B cell (primary cell): ENCODE results near the gene SLCO1A2. TPM values are rescaled to one million over a fixed set of nuclear protein-coding genes. Genes with fewer than 3 reads are reported as not detected.

ENCODE experiments used
- ATAC-seq: fragments of 200-7000 bp; cut with Tn5 transposase; one replicate; pipeline ENCODE4 v1.10.0; 2021; ENCODE audit warnings: low read depth, mild to moderate bottlenecking, moderate number of reproducible peaks, moderate library complexity
- CTCF ChIA-PET: fragments of 350-600 bp; sonication (Branson Sonifier 250); formaldehyde crosslinking; loops from one replicate; lab custom pipeline; 2021; ENCODE audit warnings: antibody characterized with exemption, inconsistent platforms; lab: Charles Lee
- POLR2A ChIA-PET: fragments of 350-600 bp; sonication (Branson Sonifier 250); formaldehyde crosslinking; loops from one replicate; lab custom pipeline; 2021; ENCODE audit warnings: antibody characterized with exemption; lab: Charles Lee
- DNase-seq: peaks from one replicate; pipeline ENCODE4 v3.0.0; 2013
- H2AFZ ChIP-seq: 2 replicates; pipeline ENCODE4 v1.6.1; 2012; ENCODE audit warnings: mild to moderate bottlenecking, low read depth, low read length; ENCODE audit not compliant: insufficient read depth, poor library complexity, severe bottlenecking
- H3K27ac ChIP-seq, 2 donors: 1 replicate in 1 of 2; 2 replicates in 1 of 2; pipeline ENCODE4 v1.5.1; 2012 to 2013; ENCODE audit warnings: low read length in 2 of 2, mild to moderate bottlenecking in 2 of 2, moderate library complexity in 1 of 2
- H3K27me3 ChIP-seq, 4 experiments: fragments of 200-600 bp in 1 of 4; sonication (generic) in 1 of 4; replicated peaks in 1 of 4; 1 replicate in 2 of 4; 2 replicates in 2 of 4; pipeline versions ENCODE4 v1.6.1 to v1.7.0; 2013 to 2016; ENCODE audit warnings: low read length in 3 of 4, mild to moderate bottlenecking in 2 of 4, mixed read lengths in 1 of 4, moderate library complexity in 1 of 4; ENCODE audit not compliant: insufficient read depth in 4 of 4, control insufficient read depth in 3 of 4; ENCODE audit errors: control extremely low read depth in 1 of 4
- H3K36me3 ChIP-seq, 2 experiments: replicated peaks in 1 of 2; 1 replicate in 1 of 2; 2 replicates in 1 of 2; pipeline versions ENCODE4 v1.6.1 to v1.7.1; 2013; ENCODE audit warnings: low read length in 1 of 2; ENCODE audit not compliant: insufficient read depth in 2 of 2, control insufficient read depth in 1 of 2; ENCODE audit errors: control extremely low read depth in 1 of 2, extremely low read depth in 1 of 2
- H3K4me1 ChIP-seq, 2 donors: fragments of 200-600 bp in 1 of 2; sonication (generic) in 1 of 2; 1 replicate in 1 of 2; 2 replicates in 1 of 2; pipeline versions ENCODE4 v1.5.1 to v1.6.1; 2013 to 2017; ENCODE audit warnings: low read length in 2 of 2; ENCODE audit not compliant: control insufficient read depth in 2 of 2, insufficient read depth in 2 of 2
- H3K4me2 ChIP-seq: replicated peaks from 2 replicates; pipeline ENCODE3; 2012; ENCODE audit warnings: mild to moderate bottlenecking, low read depth, low read length; ENCODE audit not compliant: poor library complexity, severe bottlenecking
- H3K4me3 ChIP-seq, 5 experiments: fragments of 200-600 bp in 1 of 5; sonication (generic) in 1 of 5; 1 replicate in 3 of 5; 2 replicates in 2 of 5; pipeline versions ENCODE4 v1.5.1 to v1.7.0; 2011 to 2016; ENCODE audit warnings: low read length in 4 of 5, mild to moderate bottlenecking in 4 of 5, low read depth in 2 of 5, control low read depth in 1 of 5, moderate library complexity in 1 of 5; ENCODE audit not compliant: insufficient read depth in 1 of 5; ENCODE audit errors: control extremely low read depth in 1 of 5, extremely low read depth in 1 of 5
- H3K79me2 ChIP-seq: fragments of 200-600 bp; sonication (generic); one replicate; pipeline ENCODE4 v1.6.0; 2016; ENCODE audit warnings: low read length; ENCODE audit not compliant: control insufficient read depth, insufficient read depth
- H3K9ac ChIP-seq: fragments of 200-600 bp; sonication (generic); 2 replicates; pipeline ENCODE4 v1.6.1; 2017; ENCODE audit warnings: mild to moderate bottlenecking, low read length, moderate library complexity
- H3K9me3 ChIP-seq, 3 donors: one replicate each; pipeline versions ENCODE4 v1.6.1 to v1.7.1; 2013; ENCODE audit warnings: low read length in 2 of 3; ENCODE audit not compliant: control insufficient read depth in 2 of 3, insufficient read depth in 1 of 3; ENCODE audit errors: control extremely low read depth in 1 of 3
- H4K20me1 ChIP-seq: 2 replicates; pipeline ENCODE4 v1.6.0; 2012; ENCODE audit warnings: mild to moderate bottlenecking, low read length; ENCODE audit not compliant: insufficient read depth, control insufficient read depth, poor library complexity, severe bottlenecking
- H3K27ac Mint-ChIP-seq: one replicate; pipeline ENCODE4 v1.8.0; 2021; ENCODE audit warnings: mixed read lengths
- H3K27me3 Mint-ChIP-seq: one replicate; pipeline ENCODE4 v1.8.0; 2021; ENCODE audit warnings: mixed read lengths
- H3K4me1 Mint-ChIP-seq: one replicate; pipeline ENCODE4 v1.8.0; 2021; ENCODE audit warnings: mixed read lengths
- H3K4me3 Mint-ChIP-seq: one replicate; pipeline ENCODE4 v1.8.0; 2021; ENCODE audit warnings: mixed read lengths
- H3K9me3 Mint-ChIP-seq: one replicate; pipeline ENCODE4 v1.8.0; 2022; ENCODE audit warnings: mixed read lengths; ENCODE audit not compliant: insufficient read depth
- CTCF ChIP-seq: fragments of 200-600 bp; IDR thresholded peaks from one replicate; pipeline ENCODE4 v1.8.0; 2022; ENCODE audit warnings: antibody characterized with exemption, mild to moderate bottlenecking
- EZH2 ChIP-seq: IDR thresholded peaks from 2 replicates; pipeline ENCODE4 v1.6.1; 2012; ENCODE audit warnings: borderline replicate concordance, low read depth, mild to moderate bottlenecking, moderate library complexity, low read length; ENCODE audit not compliant: insufficient read depth, poor library complexity, severe bottlenecking
- WGBS: methylation state at CpG from one replicate; pipeline ENCODE4 v1.1.5; 2013; ENCODE audit warnings: missing lambda C conversion rate; ENCODE audit not compliant: insufficient coverage; 5-methylcytosine and 5-hydroxymethylcytosine counted together
- intact Hi-C: fragments of 100-400 bp; cut with micrococcal nuclease; formaldehyde crosslinking; loops from one replicate; pipeline ENCODE4 v1.10.0; 2022
- polyA plus RNA-seq: library from polyadenylated mRNA; depleted of rRNA; stranded (reverse); fragments of >200 nt; gene quantifications from 2 replicates; pipeline ENCODE4 v1.2.3, GENCODE V29; 2012
- total RNA-seq, 2 donors: library from RNA; stranded (reverse); fragments of 120-200 nt in 1 of 2; gene quantifications; 1 replicate in 1 of 2; 2 replicates in 1 of 2; pipeline versions ENCODE4 v1.2.3 to v1.2.4, GENCODE V29; 2013 to 2022

Gene SLCO1A2
- total and polyA plus RNA-seq, 2 donors (not counting 1 experiment from before 2014, with no cell fraction given): not detected

DNA sequence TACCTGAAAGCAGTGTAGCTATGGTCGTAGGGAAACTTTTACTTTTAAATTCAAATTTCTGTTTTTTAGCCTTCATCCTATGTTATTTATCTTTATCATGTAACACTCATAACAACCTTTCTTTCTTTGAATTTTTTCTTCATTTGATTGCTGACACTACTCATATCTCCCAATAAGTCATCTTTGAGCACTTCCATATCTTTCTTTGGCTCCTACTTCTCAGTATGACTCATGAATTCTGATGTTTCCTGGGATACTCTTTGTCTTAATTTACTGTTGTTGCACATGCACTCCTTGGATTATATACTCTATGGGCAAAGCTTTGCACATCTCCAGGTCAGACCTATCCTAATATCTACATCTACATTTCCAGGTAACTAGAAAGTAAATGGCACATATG, 19.9 kb upstream of the SLCO1A2 start:
- POLR2A ChIA-PET: no interaction called here

GRCh38 chr12:21353948-21354347, 19.2 kb upstream of the SLCO1A2 start:
- Mint-ChIP-seq H3K9me3 (no peaks in the 10 kb centered on the region), H3K4me1 (no peaks in the 10 kb centered on the region), H3K27me3 (peaks cover 3% of the 10 kb centered on the region), H3K4me3 (no peak overlapping the region), H3K27ac (no peak overlapping the region)
- Histone ChIP-seq H2AFZ (no peak overlapping the region), H3K27ac (no peak overlapping the region), H3K4me2 (no peak overlapping the region), H3K36me3 (no peaks in the 10 kb centered on the region), H3K27me3 (no peaks in the 10 kb centered on the region), H3K9ac (no peak overlapping the region), H4K20me1 (no peaks in the 10 kb centered on the region), H3K79me2 (no peaks in the 10 kb centered on the region), H3K4me1 (no peaks in the 10 kb centered on the region), H3K9me3 (no peaks in the 10 kb centered on the region), H3K4me3 (no peak overlapping the region)
- no peak for TF ChIP-seq CTCF
- no peak for TF ChIP-seq EZH2
- DNase-seq: no peak
- intact Hi-C loops: no loop called here
- ATAC-seq: no peak
- 87% methylated on average over 3 of the region's 4 CpGs for WGBS
- ChIA-PET POLR2A (no interaction called here), CTCF (no interaction called here)

More for the DNA sequence above, 19.9 kb upstream of the SLCO1A2 start:
- Histone ChIP-seq H4K20me1 (no peaks in the 10 kb centered on the region), H3K4me1 (no peaks in the 10 kb centered on the region), H3K4me3 (no peak overlapping the region), H3K9ac (no peak overlapping the region), H3K79me2 (no peaks in the 10 kb centered on the region), H3K36me3 (no peaks in the 10 kb centered on the region), H2AFZ (no peak overlapping the region), H3K9me3 (no peaks in the 10 kb centered on the region), H3K4me2 (no peak overlapping the region), H3K27me3 (no peaks in the 10 kb centered on the region), H3K27ac (no peak overlapping the region)
- no peak for ATAC-seq
- CTCF ChIA-PET: no interaction called here
- no peak for TF ChIP-seq CTCF
- intact Hi-C loops: no loop called here
- no peak for DNase-seq
- peaks cover 3% of the 10 kb centered on the region for H3K27me3 Mint-ChIP-seq
- H3K27ac Mint-ChIP-seq: no peak overlapping the region
- H3K4me3 Mint-ChIP-seq: no peak overlapping the region
- H3K4me1 Mint-ChIP-seq: no peaks in the 10 kb centered on the region
- no peaks in the 10 kb centered on the region for H3K9me3 Mint-ChIP-seq
- WGBS: no CpG with 5 or more reads among the region's 1 CpG
